Stomach (tissue), 9 donors: ENCODE data around the gene NCAM1. TPM values are rescaled to one million over a fixed set of nuclear protein-coding genes. Genes with fewer than 3 reads are reported as not detected.

Experiments
- DNase-seq, 2 donors: peaks; one replicate each; pipeline versions ENCODE4 v3.0.0 to v3.0.0-alpha.2; 2013 to 2019
- H3K27ac ChIP-seq, 5 donors: fragments of 200-600 bp in 4 of 5; sonication (generic) in 4 of 5; one replicate each; pipeline ENCODE4 v1.5.1; 2013 to 2019; ENCODE audit warnings: mild to moderate bottlenecking in 1 of 5, moderate library complexity in 1 of 5
- H3K27me3 ChIP-seq, 3 donors: fragments of 200-600 bp; sonication (generic); one replicate each; pipeline ENCODE4 v1.5.1; 2017 to 2019; ENCODE audit warnings: mixed run types in 1 of 3
- H3K36me3 ChIP-seq, 4 donors: fragments of 200-600 bp; sonication (generic); 1 replicate in 3 of 4; 2 replicates in 1 of 4; pipeline ENCODE4 v1.5.1; 2016 to 2019
- H3K4me1 ChIP-seq, 4 donors: fragments of 200-600 bp; sonication (generic); one replicate each; pipeline ENCODE4 v1.5.1; 2016 to 2019
- H3K4me3 ChIP-seq, 4 donors: fragments of 200-600 bp; sonication (generic) in 3 of 4; one replicate each; pipeline ENCODE4 v1.5.1; 2016 to 2019; ENCODE audit warnings: mild to moderate bottlenecking in 1 of 4
- H3K9me3 ChIP-seq, 4 donors: fragments of 200-600 bp; sonication (generic); one replicate each; pipeline ENCODE4 v1.5.1; 2016 to 2019
- EP300 ChIP-seq: sonication (generic); formaldehyde crosslinking; IDR thresholded peaks from one replicate; pipeline ENCODE4 v1.6.1; 2017; ENCODE audit warnings: antibody characterized with exemption
- POLR2A ChIP-seq, 4 donors: fragments of 450-650 bp; IDR thresholded peaks; one replicate each; pipeline ENCODE4 v1.6.1; 2016; ENCODE audit warnings: antibody characterized with exemption in 4 of 4, control low read depth in 2 of 4, mild to moderate bottlenecking in 1 of 4, moderate library complexity in 1 of 4
- POLR2AphosphoS5 ChIP-seq, 3 donors: sonication (generic); formaldehyde crosslinking; IDR thresholded peaks; one replicate each; pipeline ENCODE4 v1.6.1; 2016; ENCODE audit warnings: antibody characterized with exemption in 3 of 3
- WGBS, 5 donors: extraction: QIAGEN DNeasy Blood & Tissue Kit in 3 of 5; methylation state at CpG; one replicate each; pipeline versions ENCODE4 v1.1.5 to v1.1.7; 2013 to 2018; 5-methylcytosine and 5-hydroxymethylcytosine counted together
- intact Hi-C: fragments of 100-400 bp; cut with DNase I; formaldehyde crosslinking; loops from one replicate; pipeline ENCODE4 v1.15.1; 2023; ENCODE audit warnings: low total_unique reads
- polyA plus RNA-seq, 3 donors: library from polyadenylated mRNA; stranded (reverse); fragments of 200-250 nt; gene quantifications; one replicate each; pipeline ENCODE4 v1.2.3, GENCODE V29; 2013
- total RNA-seq, 5 donors: library from RNA; depleted of rRNA; stranded (reverse); fragments of >200 nt; gene quantifications; one replicate each; pipeline versions ENCODE4 v1.1.0 to v1.2.3, GENCODE V29; 2014 to 2016
- TF ChIP-seq, protein P1 (sequence below), 7 experiments: fragments of 450-650 bp in 4 of 7; fragments of 200-600 bp in 3 of 7; sonication (generic) in 3 of 7; IDR thresholded peaks; one replicate each; pipeline ENCODE4 v1.5.1; 2016 to 2019; ENCODE audit warnings: antibody characterized with exemption in 7 of 7, control low read depth in 2 of 7, mild to moderate bottlenecking in 1 of 7
- donor health status: healthy with polysubstance abuse.
- donor health status: Bipolar disorder and iron deficiency.
- donor health status: healthy.

Gene NCAM1
- total and polyA plus RNA-seq, 8 donors = 5.7 to 84.8 (median 28.9) TPM

DNA sequence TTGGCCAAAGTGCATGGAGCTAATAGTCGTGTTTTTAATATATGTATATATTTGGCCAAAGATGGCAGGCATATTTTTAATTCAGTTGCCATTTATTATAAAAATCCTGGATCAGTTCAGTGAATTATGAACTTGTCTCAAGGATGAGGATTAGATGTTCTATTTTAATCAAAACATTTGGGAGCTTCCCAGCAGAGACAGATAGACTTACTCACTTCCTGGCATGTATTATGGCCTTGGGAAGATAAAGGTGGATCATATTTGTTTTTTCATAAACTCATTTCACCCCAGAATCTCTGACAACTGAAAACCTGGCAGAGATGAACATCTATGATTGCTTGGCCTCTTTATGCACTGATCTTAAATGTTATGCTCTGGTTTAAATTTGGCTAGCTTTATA, 148.8 kb downstream of the NCAM1 start:
- no peak for DNase-seq
- H3K4me1 ChIP-seq = peaks cover 4 to 19% (median 14%) of the 10 kb centered on the region in 4 donors
- no peak overlapping the region for H3K27ac ChIP-seq
- 32 to 69% (median 53%) methylated on average over 1 of the region's 1 CpG for WGBS, 5 donors
- H3K9me3 ChIP-seq = no peaks in the 10 kb centered on the region
- intact Hi-C loops = no loop called here
- H3K4me3 ChIP-seq = no peak overlapping the region
- TF ChIP-seq POLR2A (IDR thresholded peaks at IDR 0.05) (no peak), POLR2AphosphoS5 (IDR thresholded peaks at IDR 0.05) (no peak), EP300 (no peak)
- TF ChIP-seq, protein P1, sequence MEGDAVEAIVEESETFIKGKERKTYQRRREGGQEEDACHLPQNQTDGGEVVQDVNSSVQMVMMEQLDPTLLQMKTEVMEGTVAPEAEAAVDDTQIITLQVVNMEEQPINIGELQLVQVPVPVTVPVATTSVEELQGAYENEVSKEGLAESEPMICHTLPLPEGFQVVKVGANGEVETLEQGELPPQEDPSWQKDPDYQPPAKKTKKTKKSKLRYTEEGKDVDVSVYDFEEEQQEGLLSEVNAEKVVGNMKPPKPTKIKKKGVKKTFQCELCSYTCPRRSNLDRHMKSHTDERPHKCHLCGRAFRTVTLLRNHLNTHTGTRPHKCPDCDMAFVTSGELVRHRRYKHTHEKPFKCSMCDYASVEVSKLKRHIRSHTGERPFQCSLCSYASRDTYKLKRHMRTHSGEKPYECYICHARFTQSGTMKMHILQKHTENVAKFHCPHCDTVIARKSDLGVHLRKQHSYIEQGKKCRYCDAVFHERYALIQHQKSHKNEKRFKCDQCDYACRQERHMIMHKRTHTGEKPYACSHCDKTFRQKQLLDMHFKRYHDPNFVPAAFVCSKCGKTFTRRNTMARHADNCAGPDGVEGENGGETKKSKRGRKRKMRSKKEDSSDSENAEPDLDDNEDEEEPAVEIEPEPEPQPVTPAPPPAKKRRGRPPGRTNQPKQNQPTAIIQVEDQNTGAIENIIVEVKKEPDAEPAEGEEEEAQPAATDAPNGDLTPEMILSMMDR (IDR thresholded peaks at IDR 0.05) = no peak
- no peaks in the 10 kb centered on the region for H3K36me3 ChIP-seq
- H3K27me3 ChIP-seq = no peaks in the 10 kb centered on the region

DNA sequence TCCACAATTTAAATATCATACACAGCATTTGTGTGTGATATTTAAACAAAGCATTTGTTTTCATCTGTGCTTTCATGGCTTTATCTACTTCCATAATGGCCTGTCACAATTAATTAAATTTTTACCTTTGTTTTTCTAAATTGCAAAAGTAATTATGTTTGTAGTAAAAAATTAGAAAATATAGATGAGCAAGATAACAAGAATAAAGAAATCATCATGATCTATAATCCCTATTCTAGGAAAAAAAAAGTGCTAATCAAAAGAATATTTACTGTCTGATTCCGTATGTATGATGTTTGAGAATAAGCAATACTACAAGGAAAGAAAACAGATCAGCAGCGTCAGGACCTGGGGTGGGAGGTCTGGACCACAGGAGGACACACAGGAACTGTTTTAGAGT, 149.9 kb downstream of the NCAM1 start:
- 42 to 73% (median 56%) methylated on average over 2 of the region's 2 CpGs for WGBS, 5 donors
- intact Hi-C loops = no loop called here
- DNase-seq = no peak
- peaks cover 4 to 17% (median 10%) of the 10 kb centered on the region in 4 donors for H3K4me1 ChIP-seq
- TF ChIP-seq, protein P1 (IDR thresholded peaks at IDR 0.05) = no peak
- TF ChIP-seq EP300 = no peak
- TF ChIP-seq POLR2AphosphoS5 (IDR thresholded peaks at IDR 0.05) = no peak
- TF ChIP-seq POLR2A (IDR thresholded peaks at IDR 0.05) = no peak
- no peaks in the 10 kb centered on the region for H3K27me3 ChIP-seq
- H3K36me3 ChIP-seq = no peaks in the 10 kb centered on the region
- peak overlapping the region in 1 of 5 donors; percentile 45 for H3K27ac ChIP-seq
- no peak overlapping the region for H3K4me3 ChIP-seq
- H3K9me3 ChIP-seq = no peaks in the 10 kb centered on the region

DNA sequence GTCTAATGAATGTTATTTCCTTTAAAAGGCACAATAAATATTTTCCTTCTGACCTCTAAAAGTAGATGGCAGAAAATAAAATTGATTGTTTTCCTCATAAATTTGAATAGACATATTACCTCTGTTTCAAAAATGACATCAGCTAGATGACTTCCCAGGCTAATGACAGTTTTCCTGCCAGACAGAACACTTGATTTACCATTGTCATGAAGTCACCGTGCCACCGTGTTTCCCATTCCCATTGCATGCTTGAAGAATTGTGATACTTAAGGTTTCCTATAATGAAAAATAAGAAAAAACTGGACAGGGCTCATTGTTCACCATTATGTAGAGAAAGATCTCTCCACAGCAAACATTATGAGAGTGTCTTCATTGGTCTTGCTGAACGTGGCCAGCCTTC, 151.1 kb downstream of the NCAM1 start:
- Histone ChIP-seq H3K4me3 (no peak overlapping the region), H3K27ac (peak overlapping the region in 3 of 5 donors; percentile 7 to 39 (median 17)), H3K4me1 (peaks cover 4 to 17% (median 10%) of the 10 kb centered on the region in 4 donors), H3K9me3 (no peaks in the 10 kb centered on the region), H3K36me3 (no peaks in the 10 kb centered on the region), H3K27me3 (no peaks in the 10 kb centered on the region)
- intact Hi-C loops = no loop called here
- TF ChIP-seq EP300 (no peak), POLR2AphosphoS5 (IDR thresholded peaks at IDR 0.05) (no peak), POLR2A (IDR thresholded peaks at IDR 0.05) (no peak)
- TF ChIP-seq, protein P1 (IDR thresholded peaks at IDR 0.05) = no peak
- DNase-seq = no peak
- 23 to 54% (median 35%) methylated on average over 3 of the region's 3 CpGs for WGBS, 5 donors

DNA sequence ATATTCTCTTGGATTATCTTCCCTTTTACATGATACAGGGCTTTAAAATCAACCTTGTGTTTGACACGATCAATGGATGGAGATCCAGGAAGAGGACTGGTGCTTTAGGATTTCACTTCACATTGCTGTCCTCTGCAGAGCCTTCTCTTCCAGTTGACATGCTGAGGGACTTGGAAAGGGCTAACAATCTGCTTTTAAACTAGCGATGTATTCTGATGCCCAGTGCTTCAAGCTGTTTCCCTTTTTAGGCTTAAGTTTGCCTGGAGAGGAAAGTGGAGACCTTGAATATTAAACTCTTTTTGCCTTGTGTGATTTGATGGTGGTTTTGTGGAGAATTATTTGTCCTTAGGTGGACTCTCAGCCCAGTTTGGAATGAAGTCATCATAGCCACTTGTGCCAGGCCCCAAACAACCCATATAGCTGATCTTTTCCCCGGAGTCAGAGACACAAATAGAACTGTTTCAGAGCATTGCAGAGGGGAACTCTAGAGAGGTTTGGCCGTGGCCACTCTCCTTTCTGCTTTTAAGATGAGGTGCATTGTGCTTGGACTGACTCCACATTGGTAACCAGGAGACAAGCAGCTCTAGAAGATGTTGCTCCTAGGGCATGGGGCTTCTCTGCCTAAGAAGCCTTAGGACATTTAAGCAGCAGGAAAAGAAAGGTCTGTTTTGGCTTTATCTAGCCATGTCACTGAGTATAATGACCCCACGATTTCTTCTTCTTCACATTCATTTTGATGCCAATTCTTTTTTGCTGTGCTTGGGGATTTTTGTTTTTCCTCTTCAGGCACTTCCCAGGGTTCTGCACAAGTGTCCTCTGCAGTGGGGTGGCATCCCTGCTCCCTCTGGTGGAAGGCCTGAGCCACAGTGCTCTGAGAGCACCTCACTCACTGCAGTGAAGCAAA, 152.8 kb downstream of the NCAM1 start:
- peak; percentile 80 to 84 for DNase-seq
- H3K36me3 ChIP-seq = no peaks in the 10 kb centered on the region
- WGBS, 5 donors = 49 to 57% (median 54%) methylated on average over 5 of the region's 5 CpGs
- H3K27ac ChIP-seq = peak overlapping the region in 4 of 5 donors; percentile 24 to 57 (median 40)
- peaks cover 4 to 18% (median 11%) of the 10 kb centered on the region in 4 donors for H3K4me1 ChIP-seq
- no peak overlapping the region for H3K4me3 ChIP-seq
- no peak for TF ChIP-seq POLR2AphosphoS5 (IDR thresholded peaks at IDR 0.05)
- TF ChIP-seq POLR2A (IDR thresholded peaks at IDR 0.05) = no peak
- TF ChIP-seq, protein P1 (IDR thresholded peaks at IDR 0.05) = peak in 5 of 7 experiments; percentile 67 to 88 (median 78)
- intact Hi-C loops = no loop called here
- no peaks in the 10 kb centered on the region for H3K27me3 ChIP-seq
- H3K9me3 ChIP-seq = no peaks in the 10 kb centered on the region
